ENCODE measurements around the gene S1PR5.

The S1PR5 gene

GRCh38 chr19:10473192-10473591 is 44.1 kb downstream of the S1PR5 start:
- Histone ChIP-seq H3K4me3 (ENCODE audit: insufficient read depth, low read depth, low read length) (no peak overlapping the region), H3K4me1 (ENCODE audit: control insufficient read depth, insufficient read depth, low read length) (peaks cover 10% of the 10 kb centered on the region), H3K27ac (ENCODE audit: insufficient read depth, low read depth, low read length, poor library complexity, severe bottlenecking) (no peak overlapping the region), H3K27me3 (ENCODE audit: control insufficient read depth, insufficient read depth, low read length, poor library complexity, severe bottlenecking) (no peaks in the 10 kb centered on the region), H3K9me3 (ENCODE audit: control insufficient read depth, low read length) (no peaks in the 10 kb centered on the region), H3K36me3 (ENCODE audit: control insufficient read depth, insufficient read depth, low read length) (no peaks in the 10 kb centered on the region)
- WGBS, 2 experiments: 89 to 94% methylated on average over 5 of the region's 5 CpGs

GRCh38 chr19:10471909-10472308 is 45.3 kb downstream of the S1PR5 start:
- WGBS, 2 experiments: 89 to 91% methylated on average over 6 of the region's 6 CpGs
- Histone ChIP-seq H3K4me3 (ENCODE audit: insufficient read depth, low read depth, low read length) (no peak overlapping the region), H3K27ac (ENCODE audit: insufficient read depth, low read depth, low read length, poor library complexity, severe bottlenecking) (no peak overlapping the region), H3K27me3 (ENCODE audit: control insufficient read depth, insufficient read depth, low read length, poor library complexity, severe bottlenecking) (no peaks in the 10 kb centered on the region), H3K4me1 (ENCODE audit: control insufficient read depth, insufficient read depth, low read length) (peaks cover 15% of the 10 kb centered on the region), H3K9me3 (ENCODE audit: control insufficient read depth, low read length) (no peaks in the 10 kb centered on the region), H3K36me3 (ENCODE audit: control insufficient read depth, insufficient read depth, low read length) (no peaks in the 10 kb centered on the region)

DNA sequence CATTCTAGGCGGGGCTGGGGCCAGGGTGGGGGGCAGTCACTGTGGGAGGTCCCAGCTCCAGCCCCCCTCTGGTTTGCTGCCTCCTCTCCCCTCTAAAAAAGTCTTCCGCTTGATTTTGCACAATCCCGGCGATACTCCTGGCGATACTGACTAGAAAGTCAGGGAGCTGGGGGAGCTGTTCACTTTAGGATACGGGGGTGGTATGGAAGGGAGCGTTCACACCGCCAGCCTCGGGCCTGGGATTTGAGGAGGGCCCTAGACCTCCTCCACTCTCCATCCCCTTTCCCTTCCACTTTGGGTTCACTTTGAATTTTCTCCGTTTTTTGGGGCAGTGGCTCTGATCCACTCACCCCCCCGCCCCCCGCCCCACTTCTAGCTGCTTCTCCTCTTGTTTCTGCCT is 49.1 kb downstream of the S1PR5 start:
- Histone ChIP-seq H3K4me3 (ENCODE audit: insufficient read depth, low read depth, low read length) (no peak overlapping the region), H3K27me3 (ENCODE audit: control insufficient read depth, insufficient read depth, low read length, poor library complexity, severe bottlenecking) (no peaks in the 10 kb centered on the region)
- WGBS, 2 experiments: 69 to 78% methylated on average over 10 to 11 of the region's 12 CpGs

GRCh38 chr19:10467104-10467706 is 50.0 kb downstream of the S1PR5 start:
- Histone ChIP-seq H3K4me3 (ENCODE audit: insufficient read depth, low read depth, low read length) (no peak overlapping the region), H3K36me3 (ENCODE audit: control insufficient read depth, insufficient read depth, low read length) (no peaks in the 10 kb centered on the region), H3K9me3 (ENCODE audit: control insufficient read depth, low read length) (no peaks in the 10 kb centered on the region), H3K27me3 (ENCODE audit: control insufficient read depth, insufficient read depth, low read length, poor library complexity, severe bottlenecking) (peaks cover under 1% of the 10 kb centered on the region), H3K27ac (ENCODE audit: insufficient read depth, low read depth, low read length, poor library complexity, severe bottlenecking) (no peak overlapping the region), H3K4me1 (ENCODE audit: control insufficient read depth, insufficient read depth, low read length) (peaks cover 15% of the 10 kb centered on the region)
- 87 to 92% methylated on average over 20 of the region's 20 CpGs for WGBS, 2 experiments

More for the DNA sequence above, 49.1 kb downstream of the S1PR5 start:
- Histone ChIP-seq H3K36me3 (ENCODE audit: control insufficient read depth, insufficient read depth, low read length) (no peaks in the 10 kb centered on the region), H3K9me3 (ENCODE audit: control insufficient read depth, low read length) (no peaks in the 10 kb centered on the region), H3K27ac (ENCODE audit: insufficient read depth, low read depth, low read length, poor library complexity, severe bottlenecking) (no peak overlapping the region), H3K4me1 (ENCODE audit: control insufficient read depth, insufficient read depth, low read length) (peaks cover 15% of the 10 kb centered on the region)

DNA sequence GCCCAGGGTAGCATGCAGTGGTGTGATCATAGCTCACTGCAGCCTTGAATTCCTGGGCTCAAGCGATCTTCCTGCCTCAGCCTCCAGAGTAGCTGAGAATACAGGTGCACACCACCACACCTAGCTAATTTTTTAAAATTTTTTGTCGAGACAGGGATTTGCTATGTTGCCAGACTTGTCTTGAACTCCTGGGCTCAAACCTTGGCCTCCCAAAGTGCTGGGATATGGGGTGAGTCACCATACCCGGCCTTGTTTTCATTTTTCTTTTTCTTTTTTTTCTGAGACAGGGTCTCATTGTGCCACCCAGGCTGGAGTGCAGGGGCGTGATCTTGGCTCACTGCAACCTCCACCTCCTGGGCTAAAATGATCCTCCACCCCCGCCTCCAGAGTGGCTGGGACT is 52.8 kb downstream of the S1PR5 start:
- Histone ChIP-seq H3K4me1 (ENCODE audit: control insufficient read depth, insufficient read depth, low read length) (peaks cover 15% of the 10 kb centered on the region), H3K27ac (ENCODE audit: insufficient read depth, low read depth, low read length, poor library complexity, severe bottlenecking) (no peak overlapping the region), H3K9me3 (ENCODE audit: control insufficient read depth, low read length) (no peaks in the 10 kb centered on the region), H3K36me3 (ENCODE audit: control insufficient read depth, insufficient read depth, low read length) (no peaks in the 10 kb centered on the region), H3K27me3 (ENCODE audit: control insufficient read depth, insufficient read depth, low read length, poor library complexity, severe bottlenecking) (peaks cover 6% of the 10 kb centered on the region), H3K4me3 (ENCODE audit: insufficient read depth, low read depth, low read length) (no peak overlapping the region)
- 90 to 92% methylated on average over 5 of the region's 5 CpGs for WGBS, 2 experiments
